Mesendoderm (in vitro differentiated cells): ENCODE results near the gene ZFHX3.

Experiments
- DNase-seq: peaks from one replicate; pipeline ENCODE4 v3.0.0; 2013
- H2AK5ac ChIP-seq: 2 replicates; pipeline ENCODE4 v1.6.1; 2013; ENCODE audit warnings: low read length, inconsistent platforms
- H2BK120ac ChIP-seq: 2 replicates; pipeline ENCODE4 v1.6.1; 2013; ENCODE audit warnings: low read depth, mild to moderate bottlenecking, low read length, moderate library complexity, mixed read lengths
- H2BK15ac ChIP-seq: replicated peaks from 2 replicates; pipeline ENCODE4 v1.6.1; 2013; ENCODE audit warnings: low read depth, mild to moderate bottlenecking, moderate library complexity
- H2BK5ac ChIP-seq: 2 replicates; pipeline ENCODE4 v1.6.1; 2013; ENCODE audit warnings: low read length, inconsistent platforms
- H3K18ac ChIP-seq: 2 replicates; pipeline ENCODE4 v1.6.1; 2013; ENCODE audit warnings: mild to moderate bottlenecking, low read length, mixed read lengths
- H3K23ac ChIP-seq: one replicate; pipeline ENCODE4 v1.6.1; 2013; ENCODE audit warnings: low read length
- H3K27ac ChIP-seq: 2 replicates; pipeline ENCODE4 v1.5.1; 2013; ENCODE audit warnings: low read depth, mild to moderate bottlenecking, inconsistent platforms, low read length, moderate library complexity
- H3K27me3 ChIP-seq: 2 replicates; pipeline ENCODE4 v1.6.1; 2013; ENCODE audit warnings: low read length, control low read depth, mild to moderate bottlenecking, inconsistent platforms; ENCODE audit not compliant: insufficient read depth, poor library complexity
- H3K36me3 ChIP-seq: 2 replicates; pipeline ENCODE4 v1.6.1; 2013; ENCODE audit warnings: low read length, inconsistent platforms; ENCODE audit not compliant: control insufficient read depth, insufficient read depth
- H3K4ac ChIP-seq: one replicate; pipeline ENCODE4 v1.6.1; 2013; ENCODE audit warnings: low read depth, mild to moderate bottlenecking, low read length, moderate library complexity
- H3K4me1 ChIP-seq: 2 replicates; pipeline ENCODE4 v1.6.1; 2013; ENCODE audit warnings: low read depth, low read length, inconsistent platforms; ENCODE audit not compliant: control insufficient read depth
- H3K4me2 ChIP-seq: 2 replicates; pipeline ENCODE4 v1.6.1; 2013; ENCODE audit warnings: low read length
- H3K4me3 ChIP-seq: 2 replicates; pipeline ENCODE4 v1.5.1; 2013; ENCODE audit warnings: mild to moderate bottlenecking, low read length
- H3K56ac ChIP-seq: one replicate; pipeline ENCODE4 v1.6.1; 2013; ENCODE audit warnings: low read length
- H3K79me1 ChIP-seq: 2 replicates; pipeline ENCODE4 v1.6.1; 2013; ENCODE audit warnings: low read length, inconsistent platforms
- H3K79me2 ChIP-seq: 2 replicates; pipeline ENCODE4 v1.6.1; 2013; ENCODE audit warnings: mild to moderate bottlenecking, low read length; ENCODE audit not compliant: control insufficient read depth, insufficient read depth
- H3K9ac ChIP-seq: 2 replicates; pipeline ENCODE4 v1.6.1; 2013; ENCODE audit warnings: low read length, inconsistent platforms
- H4K5ac ChIP-seq: one replicate; pipeline ENCODE4 v1.6.1; 2013; ENCODE audit warnings: low read length
- H4K8ac ChIP-seq: one replicate; pipeline ENCODE4 v1.6.1; 2013; ENCODE audit warnings: low read depth, mild to moderate bottlenecking, control low read depth, low read length, moderate library complexity
- WGBS: extraction: QIAGEN DNeasy Blood & Tissue Kit; methylation state at CpG from one replicate; pipeline ENCODE4 v1.1.7; 2013; ENCODE audit warnings: low lambda C conversion rate, missing lambda C conversion rate; ENCODE audit not compliant: insufficient coverage; ENCODE audit errors: extremely low coverage; 5-methylcytosine and 5-hydroxymethylcytosine counted together

The ZFHX3 gene

DNA sequence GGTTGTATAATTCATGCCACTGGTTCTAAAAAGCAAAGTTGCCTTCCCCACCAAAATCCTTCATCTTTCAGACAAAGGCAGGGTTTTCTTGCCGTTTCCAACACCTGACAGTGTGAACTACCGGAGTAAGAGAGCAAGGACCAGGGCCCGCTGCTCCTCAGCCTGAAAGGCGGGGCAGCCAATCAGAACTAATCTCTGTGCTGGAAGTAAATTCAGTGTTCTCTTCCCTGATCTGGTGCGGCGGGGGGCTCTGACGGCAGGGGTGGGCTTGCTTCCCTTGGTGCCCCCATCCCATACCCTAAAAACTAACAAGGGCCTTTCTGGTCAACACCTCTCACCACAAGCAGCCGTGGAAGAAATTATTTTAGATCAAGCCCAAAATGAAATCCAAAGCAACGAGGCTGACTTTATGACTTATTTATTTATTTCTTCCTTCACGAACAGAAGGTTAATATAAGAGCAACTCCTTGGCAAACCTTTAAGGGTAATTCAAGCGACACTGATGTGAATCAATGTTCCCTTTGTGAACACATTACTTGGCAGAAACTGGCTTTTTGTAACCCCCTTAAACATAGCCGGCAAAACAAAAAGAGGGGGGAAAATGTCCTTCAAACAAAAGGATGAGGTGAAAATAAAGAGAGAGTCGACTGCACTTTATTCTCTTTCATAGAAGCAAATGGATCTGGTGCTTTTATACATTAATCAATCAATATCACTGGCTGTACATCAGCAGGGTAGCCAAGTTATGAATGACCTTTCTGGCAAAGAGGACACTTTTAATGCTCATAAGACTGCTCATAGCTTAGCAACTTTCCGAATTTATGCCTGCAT, 189.9 kb downstream of the ZFHX3 start:
- Histone ChIP-seq H2BK15ac (no peak overlapping the region), H3K23ac (no peak overlapping the region), H3K18ac (no peak overlapping the region), H3K27ac (no peak overlapping the region), H3K27me3 (no peaks in the 10 kb centered on the region), H3K36me3 (no peaks in the 10 kb centered on the region), H2BK120ac (no peak overlapping the region), H3K56ac (no peak overlapping the region), H4K8ac (no peak overlapping the region), H4K5ac (no peak overlapping the region), H3K79me2 (no peaks in the 10 kb centered on the region), H2BK5ac (no peak overlapping the region), H2AK5ac (no peak overlapping the region), H3K9ac (no peak overlapping the region), H3K4me1 (no peaks in the 10 kb centered on the region), H3K4ac (no peak overlapping the region), H3K79me1 (no peaks in the 10 kb centered on the region), H3K4me2 (no peak overlapping the region), H3K4me3 (no peak overlapping the region)
- DNase-seq: no peak
- no CpG with 5 or more reads among the region's 14 CpGs for WGBS

DNA sequence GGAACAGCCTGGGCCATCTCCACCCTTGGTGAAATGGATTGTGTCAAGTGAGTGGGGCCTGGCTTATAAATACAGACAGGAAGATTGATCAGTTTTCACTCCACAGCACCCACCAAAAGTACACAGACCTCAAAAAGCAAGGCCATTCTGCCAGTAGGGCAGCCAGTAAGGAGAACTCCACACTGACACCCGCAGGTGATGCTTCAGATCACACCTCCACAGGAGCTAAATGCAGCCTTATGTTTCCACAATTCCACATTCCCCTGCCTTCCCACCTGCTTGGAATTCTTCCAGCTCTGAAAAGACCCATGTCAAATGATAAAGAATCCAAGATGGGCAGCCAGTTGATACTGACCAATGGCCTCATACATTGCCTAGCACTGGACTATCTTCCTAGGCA, 191.1 kb downstream of the ZFHX3 start:
- Histone ChIP-seq H3K79me1 (no peaks in the 10 kb centered on the region), H3K4me2 (no peak overlapping the region), H3K27ac (no peak overlapping the region), H2BK5ac (no peak overlapping the region), H3K18ac (no peak overlapping the region), H3K56ac (no peak overlapping the region), H3K36me3 (no peaks in the 10 kb centered on the region), H3K4ac (no peak overlapping the region), H3K4me1 (no peaks in the 10 kb centered on the region), H3K4me3 (no peak overlapping the region), H2AK5ac (no peak overlapping the region), H3K27me3 (no peaks in the 10 kb centered on the region), H2BK15ac (no peak overlapping the region), H3K79me2 (no peaks in the 10 kb centered on the region), H3K9ac (no peak overlapping the region), H2BK120ac (no peak overlapping the region), H3K23ac (no peak overlapping the region), H4K8ac (no peak overlapping the region), H4K5ac (no peak overlapping the region)
- DNase-seq: peak; percentile 54
- no CpG with 5 or more reads among the region's 1 CpG for WGBS

DNA sequence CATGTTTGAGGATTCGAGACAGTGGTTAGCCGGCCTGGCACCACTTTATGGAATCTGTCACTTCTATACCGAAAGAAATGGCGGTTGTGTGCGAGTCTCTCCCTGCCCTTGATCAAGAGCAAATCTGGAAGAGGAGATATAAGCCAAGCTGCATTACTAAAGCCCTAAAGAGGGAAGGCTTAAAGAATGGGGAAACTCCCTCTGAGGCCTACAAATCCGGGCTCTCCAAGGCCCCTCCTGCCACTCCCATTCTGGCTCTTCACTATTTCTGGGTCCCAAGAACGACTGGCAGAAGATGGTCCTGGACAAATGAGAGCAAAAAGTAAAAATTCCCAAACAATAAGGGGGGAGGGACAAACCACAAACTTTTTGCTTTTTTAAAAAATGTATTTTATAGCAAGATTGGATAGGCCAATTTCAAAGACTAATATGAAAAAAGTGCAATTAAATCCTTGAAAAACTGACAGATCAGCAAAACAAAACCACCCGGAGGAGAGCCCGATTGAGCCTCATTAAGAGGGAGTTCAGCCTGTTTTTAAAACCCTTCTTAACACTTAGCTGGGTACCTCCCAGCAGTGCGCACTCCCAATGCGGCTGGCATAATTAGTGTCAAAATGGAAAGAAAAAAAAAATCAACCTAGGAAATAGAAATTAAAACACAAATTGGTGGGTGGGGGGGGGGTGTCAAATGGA, 193.5 kb downstream of the ZFHX3 start:
- Histone ChIP-seq H4K5ac (no peak overlapping the region), H2AK5ac (no peak overlapping the region), H2BK120ac (no peak overlapping the region), H2BK5ac (no peak overlapping the region), H3K79me2 (no peaks in the 10 kb centered on the region), H4K8ac (no peak overlapping the region), H3K36me3 (no peaks in the 10 kb centered on the region), H3K79me1 (no peaks in the 10 kb centered on the region), H3K18ac (no peak overlapping the region), H3K4me2 (no peak overlapping the region), H3K4me1 (no peaks in the 10 kb centered on the region), H3K27me3 (no peaks in the 10 kb centered on the region), H3K27ac (no peak overlapping the region), H3K9ac (no peak overlapping the region), H3K56ac (no peak overlapping the region), H3K4ac (no peak overlapping the region), H2BK15ac (no peak overlapping the region), H3K4me3 (no peak overlapping the region), H3K23ac (no peak overlapping the region)
- WGBS: no CpG with 5 or more reads among the region's 11 CpGs
- DNase-seq: no peak

DNA sequence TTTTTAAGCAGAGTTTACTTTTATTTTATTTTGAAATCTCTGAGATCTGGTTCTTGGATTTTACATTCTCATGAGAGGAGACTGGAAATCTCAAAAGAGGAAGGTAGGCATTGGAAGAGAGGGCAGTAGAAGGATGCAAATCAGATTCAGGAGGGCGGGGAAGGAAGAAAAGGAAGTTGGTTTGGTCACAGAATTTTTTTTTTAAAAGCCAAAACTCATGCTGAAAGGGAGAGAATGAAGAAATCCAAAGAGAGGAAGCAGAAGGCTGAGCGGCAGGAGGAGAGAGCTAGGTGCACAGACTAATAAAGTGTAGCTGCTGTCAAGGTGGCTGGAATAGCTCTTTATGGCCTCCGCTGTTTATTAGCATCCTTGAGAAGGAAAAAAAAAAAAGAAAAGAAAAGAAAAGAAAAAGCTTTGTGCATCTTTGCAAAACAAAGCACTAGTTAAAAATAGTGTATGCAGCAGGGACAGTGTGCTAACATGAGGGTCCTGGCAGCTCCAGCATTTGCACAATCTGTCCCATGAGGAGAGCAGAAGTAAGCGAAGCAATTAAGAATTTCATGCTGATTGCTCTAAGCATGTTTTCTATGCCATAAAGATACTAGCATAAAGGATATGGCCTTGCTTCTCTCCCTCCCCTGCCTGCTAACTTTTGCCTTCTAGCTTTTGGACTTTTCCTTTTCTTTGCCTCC, 194.2 kb downstream of the ZFHX3 start:
- no peak for DNase-seq

DNA sequence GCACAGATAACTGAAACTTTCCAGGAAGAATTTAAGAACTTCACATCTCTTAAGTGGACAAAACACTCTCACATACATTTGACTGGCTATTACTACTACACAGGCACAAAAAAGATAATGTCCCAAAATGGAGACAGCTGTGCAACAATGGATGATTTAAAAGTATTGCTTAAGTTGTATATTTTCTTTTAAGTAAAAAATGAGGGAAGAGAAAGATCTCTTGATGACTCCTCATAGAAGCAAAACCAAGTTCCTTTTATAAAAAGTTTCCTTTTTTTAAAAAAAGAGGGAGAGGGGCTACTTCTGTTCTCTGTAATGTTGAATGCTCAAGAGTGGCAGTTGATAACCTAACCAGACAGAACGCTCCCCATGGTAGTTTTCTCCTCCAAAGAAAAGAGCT, 195.5 kb downstream of the ZFHX3 start:
- Histone ChIP-seq H3K4me1 (no peaks in the 10 kb centered on the region), H3K23ac (no peak overlapping the region), H3K18ac (no peak overlapping the region), H3K4me2 (no peak overlapping the region), H4K8ac (no peak overlapping the region), H3K4me3 (no peak overlapping the region), H3K79me1 (no peaks in the 10 kb centered on the region), H2BK15ac (no peak overlapping the region), H3K36me3 (no peaks in the 10 kb centered on the region), H2BK120ac (no peak overlapping the region), H3K27ac (no peak overlapping the region), H2BK5ac (no peak overlapping the region), H4K5ac (no peak overlapping the region), H3K4ac (no peak overlapping the region), H3K79me2 (no peaks in the 10 kb centered on the region), H3K27me3 (no peaks in the 10 kb centered on the region), H3K9ac (no peak overlapping the region), H3K56ac (no peak overlapping the region), H2AK5ac (no peak overlapping the region)
- DNase-seq: no peak
- WGBS: no CpG with 5 or more reads among the region's 1 CpG

More for the DNA sequence above, 194.2 kb downstream of the ZFHX3 start:
- no peak overlapping the region for H3K9ac ChIP-seq
- H3K36me3 ChIP-seq: no peaks in the 10 kb centered on the region
- no peak overlapping the region for H3K27ac ChIP-seq
- H2BK15ac ChIP-seq: no peak overlapping the region
- H3K18ac ChIP-seq: no peak overlapping the region
- no peaks in the 10 kb centered on the region for H3K4me1 ChIP-seq
- H4K8ac ChIP-seq: no peak overlapping the region
- H4K5ac ChIP-seq: no peak overlapping the region
- no peak overlapping the region for H3K4me3 ChIP-seq
- no peaks in the 10 kb centered on the region for H3K79me2 ChIP-seq
- no peak overlapping the region for H3K4me2 ChIP-seq
- no peak overlapping the region for H2AK5ac ChIP-seq
- no peaks in the 10 kb centered on the region for H3K79me1 ChIP-seq
- no peaks in the 10 kb centered on the region for H3K27me3 ChIP-seq
- WGBS: no CpG with 5 or more reads among the region's 4 CpGs
- H3K23ac ChIP-seq: no peak overlapping the region
- no peak overlapping the region for H3K56ac ChIP-seq
- H2BK5ac ChIP-seq: no peak overlapping the region
- H2BK120ac ChIP-seq: no peak overlapping the region
- no peak overlapping the region for H3K4ac ChIP-seq
